ENCODE results near the gene SFXN5. TPM values are rescaled to one million over a fixed set of nuclear protein-coding genes. Genes with fewer than 3 reads are reported as not detected.

Gene SFXN5
- polyA plus RNA-seq, 1 donor from 2014 or later: 5.8 TPM

- H3K27ac ChIP-seq (ENCODE audit: low read length): no peak overlapping the region
- TF ChIP-seq RAD21 (conservative IDR thresholded peaks at IDR 0.05) (no peak), TAF1 (IDR thresholded peaks at IDR 0.05; ENCODE audit: low read depth) (no peak), EP300 (conservative IDR thresholded peaks at IDR 0.05; ENCODE audit: poor library complexity, severe bottlenecking) (no peak), SMC3 (conservative IDR thresholded peaks at IDR 0.05; ENCODE audit: poor library complexity) (no peak), CTCF (IDR thresholded peaks at IDR 0.05; ENCODE audit: poor library complexity, severe bottlenecking) (no peak), MXI1 (conservative IDR thresholded peaks at IDR 0.05; ENCODE audit: poor library complexity, severe bottlenecking) (no peak), POLR2AphosphoS5 (IDR thresholded peaks at IDR 0.05) (no peak), EZH2 (IDR thresholded peaks at IDR 0.05; ENCODE audit: borderline replicate concordance, insufficient read depth, low read length, poor library complexity, severe bottlenecking) (no peak)
- TF ChIP-seq, protein P1, sequence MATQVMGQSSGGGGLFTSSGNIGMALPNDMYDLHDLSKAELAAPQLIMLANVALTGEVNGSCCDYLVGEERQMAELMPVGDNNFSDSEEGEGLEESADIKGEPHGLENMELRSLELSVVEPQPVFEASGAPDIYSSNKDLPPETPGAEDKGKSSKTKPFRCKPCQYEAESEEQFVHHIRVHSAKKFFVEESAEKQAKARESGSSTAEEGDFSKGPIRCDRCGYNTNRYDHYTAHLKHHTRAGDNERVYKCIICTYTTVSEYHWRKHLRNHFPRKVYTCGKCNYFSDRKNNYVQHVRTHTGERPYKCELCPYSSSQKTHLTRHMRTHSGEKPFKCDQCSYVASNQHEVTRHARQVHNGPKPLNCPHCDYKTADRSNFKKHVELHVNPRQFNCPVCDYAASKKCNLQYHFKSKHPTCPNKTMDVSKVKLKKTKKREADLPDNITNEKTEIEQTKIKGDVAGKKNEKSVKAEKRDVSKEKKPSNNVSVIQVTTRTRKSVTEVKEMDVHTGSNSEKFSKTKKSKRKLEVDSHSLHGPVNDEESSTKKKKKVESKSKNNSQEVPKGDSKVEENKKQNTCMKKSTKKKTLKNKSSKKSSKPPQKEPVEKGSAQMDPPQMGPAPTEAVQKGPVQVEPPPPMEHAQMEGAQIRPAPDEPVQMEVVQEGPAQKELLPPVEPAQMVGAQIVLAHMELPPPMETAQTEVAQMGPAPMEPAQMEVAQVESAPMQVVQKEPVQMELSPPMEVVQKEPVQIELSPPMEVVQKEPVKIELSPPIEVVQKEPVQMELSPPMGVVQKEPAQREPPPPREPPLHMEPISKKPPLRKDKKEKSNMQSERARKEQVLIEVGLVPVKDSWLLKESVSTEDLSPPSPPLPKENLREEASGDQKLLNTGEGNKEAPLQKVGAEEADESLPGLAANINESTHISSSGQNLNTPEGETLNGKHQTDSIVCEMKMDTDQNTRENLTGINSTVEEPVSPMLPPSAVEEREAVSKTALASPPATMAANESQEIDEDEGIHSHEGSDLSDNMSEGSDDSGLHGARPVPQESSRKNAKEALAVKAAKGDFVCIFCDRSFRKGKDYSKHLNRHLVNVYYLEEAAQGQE (IDR thresholded peaks at IDR 0.05; ENCODE audit: borderline replicate concordance): no peak
- no peaks in the 10 kb centered on the region for H3K79me2 ChIP-seq (replicated peaks; ENCODE audit: insufficient read depth, low read length)
- no peaks in the 10 kb centered on the region for H3K36me3 ChIP-seq (ENCODE audit: insufficient read depth, low read length)
- no peaks in the 10 kb centered on the region for H3K27me3 ChIP-seq (ENCODE audit: insufficient read depth, low read depth, low read length)
- no peaks in the 10 kb centered on the region for H3K9me2 ChIP-seq (ENCODE audit: insufficient read depth, low read length)
- H3K9me3 ChIP-seq (ENCODE audit: low read length): no peaks in the 10 kb centered on the region
- H2AFZ ChIP-seq (ENCODE audit: low read depth, low read length): no peak overlapping the region
- H3F3A ChIP-seq (ENCODE audit: insufficient read depth, low read length, poor library complexity, severe bottlenecking): no peaks in the 10 kb centered on the region
- no peak overlapping the region for H3K4me3 ChIP-seq (ENCODE audit: low read length)
- H4K20me1 ChIP-seq (ENCODE audit: insufficient read depth): no peaks in the 10 kb centered on the region
- H3K9ac ChIP-seq (ENCODE audit: low read length): no peak overlapping the region
- no peak overlapping the region for H3K4me2 ChIP-seq (ENCODE audit: low read length)
These were observed 136.6 kb downstream of the SFXN5 start for GRCh38 chr2:72934683-72935610.

DNA sequence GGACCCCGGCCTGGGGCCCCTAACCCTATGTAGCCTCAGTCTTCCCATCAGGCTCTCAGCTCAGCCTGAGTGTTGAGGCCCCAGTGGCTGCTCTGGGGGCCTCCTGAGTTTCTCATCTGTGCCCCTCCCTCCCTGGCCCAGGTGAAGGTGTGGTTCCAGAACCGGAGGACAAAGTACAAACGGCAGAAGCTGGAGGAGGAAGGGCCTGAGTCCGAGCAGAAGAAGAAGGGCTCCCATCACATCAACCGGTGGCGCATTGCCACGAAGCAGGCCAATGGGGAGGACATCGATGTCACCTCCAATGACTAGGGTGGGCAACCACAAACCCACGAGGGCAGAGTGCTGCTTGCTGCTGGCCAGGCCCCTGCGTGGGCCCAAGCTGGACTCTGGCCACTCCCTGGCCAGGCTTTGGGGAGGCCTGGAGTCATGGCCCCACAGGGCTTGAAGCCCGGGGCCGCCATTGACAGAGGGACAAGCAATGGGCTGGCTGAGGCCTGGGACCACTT lies 137.8 kb downstream of the SFXN5 start:
- Histone ChIP-seq H4K20me1 (ENCODE audit: insufficient read depth) (no peaks in the 10 kb centered on the region), H3K36me3 (ENCODE audit: insufficient read depth, low read length) (no peaks in the 10 kb centered on the region), H2AFZ (ENCODE audit: low read depth, low read length) (no peak overlapping the region), H3K27me3 (ENCODE audit: insufficient read depth, low read depth, low read length) (no peaks in the 10 kb centered on the region), H3K4me3 (ENCODE audit: low read length) (no peak overlapping the region), H3F3A (ENCODE audit: insufficient read depth, low read length, poor library complexity, severe bottlenecking) (no peaks in the 10 kb centered on the region), H3K9me3 (ENCODE audit: low read length) (no peaks in the 10 kb centered on the region), H3K9ac (ENCODE audit: low read length) (no peak overlapping the region), H3K9me2 (ENCODE audit: insufficient read depth, low read length) (no peaks in the 10 kb centered on the region), H3K27ac (ENCODE audit: low read length) (no peak overlapping the region), H3K4me2 (ENCODE audit: low read length) (no peak overlapping the region), H3K79me2 (replicated peaks; ENCODE audit: insufficient read depth, low read length) (no peaks in the 10 kb centered on the region)
- TF ChIP-seq TAF1 (IDR thresholded peaks at IDR 0.05; ENCODE audit: low read depth) (no peak), MXI1 (conservative IDR thresholded peaks at IDR 0.05; ENCODE audit: poor library complexity, severe bottlenecking) (no peak), SMC3 (conservative IDR thresholded peaks at IDR 0.05; ENCODE audit: poor library complexity) (no peak), EZH2 (IDR thresholded peaks at IDR 0.05; ENCODE audit: borderline replicate concordance, insufficient read depth, low read length, poor library complexity, severe bottlenecking) (no peak), CTCF (IDR thresholded peaks at IDR 0.05; ENCODE audit: poor library complexity, severe bottlenecking) (no peak), RAD21 (conservative IDR thresholded peaks at IDR 0.05) (no peak), EP300 (conservative IDR thresholded peaks at IDR 0.05; ENCODE audit: poor library complexity, severe bottlenecking) (no peak)
- TF ChIP-seq, protein P1 (IDR thresholded peaks at IDR 0.05; ENCODE audit: borderline replicate concordance): no peak

Measured in neural cell (in vitro differentiated cells).